K562 (cell line): ENCODE results near the gene VMP1. TPM values are rescaled to one million over a fixed set of nuclear protein-coding genes. Genes with fewer than 3 reads are reported as not detected.
"Not testable (repeated sequence)": the region's sequence is repeated elsewhere in the genome, so short reads cannot be mapped to it uniquely, and the experiment has no call there.

Source experiments
- ATAC-seq: fragments of 200-7000 bp; cut with Tn5 transposase; 3 replicates; pipeline ENCODE4 v1.9.1; 2020; ENCODE audit warnings: moderate library complexity
- BruUV-seq: library from RNA; stranded (reverse); fragments of 400-500 nt; replicated peaks from 2 replicates; lab custom pipeline; 2021; lab: Mats Ljungman, UMichigan
- CTCF ChIA-PET: fragments of 300-600 bp; formaldehyde crosslinking; extraction: SDS; loops from one replicate; lab custom pipeline; 2021; ENCODE audit warnings: low intra/inter-chr PET ratio; lab: Yijun Ruan, JAX
- POLR2A ChIA-PET: fragments of 300-600, 350-650 bp; sonication (Branson Sonifier 250); formaldehyde crosslinking; extraction: SDS; loops from one replicate; lab custom pipeline; 2021; ENCODE audit warnings: antibody characterized with exemption, inconsistent platforms; lab: Yijun Ruan, JAX
- DNase-seq, 4 experiments: peaks; one replicate each; pipeline versions ENCODE4 v3.0.0 to v3.0.0-alpha.2; 2011 to 2018; ENCODE audit warnings: low spot score in 3 of 4, mixed read lengths in 3 of 4; ENCODE audit errors: extremely low read depth in 1 of 4
- FAIRE-seq: peaks from 2 replicates; lab custom pipeline; 2011; peaks lifted over from hg19 to GRCh38; lab: Jason Lieb, UNC
- H2AFZ ChIP-seq: 2 replicates; pipeline ENCODE4 v1.6.0; 2011; ENCODE audit warnings: low read depth, low read length, control low read depth, inconsistent platforms
- H3K27ac ChIP-seq: fragments of 200-600 bp; 3 replicates; pipeline ENCODE4 v1.8.0; 2011; ENCODE audit warnings: low read depth, mild to moderate bottlenecking, control low read depth, inconsistent platforms, low read length, moderate library complexity, mixed read lengths; ENCODE audit errors: extremely low read depth
- H3K27me3 ChIP-seq, 2 experiments: fragments of 300-600 bp in 1 of 2; 2 replicates in 1 of 2; 3 replicates in 1 of 2; pipeline versions ENCODE4 v1.6.0 to v1.8.0; 2011; ENCODE audit warnings: inconsistent platforms in 2 of 2, low read length in 2 of 2, mild to moderate bottlenecking in 1 of 2, mixed read lengths in 1 of 2, moderate library complexity in 1 of 2; ENCODE audit not compliant: control insufficient read depth in 2 of 2, insufficient read depth in 2 of 2
- H3K36me3 ChIP-seq: fragments of 300-600 bp; 3 replicates; pipeline ENCODE4 v1.8.0; 2011; ENCODE audit warnings: mild to moderate bottlenecking, low read length, inconsistent platforms; ENCODE audit not compliant: control insufficient read depth, insufficient read depth
- H3K4me1 ChIP-seq, 2 experiments: fragments of 200-600 bp in 1 of 2; replicated peaks in 1 of 2; 2 replicates in 1 of 2; 3 replicates in 1 of 2; pipeline versions ENCODE4 v1.5.1 to v1.8.0; 2011; ENCODE audit warnings: inconsistent platforms in 2 of 2, low read length in 2 of 2, mild to moderate bottlenecking in 1 of 2, mixed read lengths in 1 of 2, moderate library complexity in 1 of 2; ENCODE audit not compliant: control insufficient read depth in 2 of 2, insufficient read depth in 2 of 2
- H3K4me2 ChIP-seq: 2 replicates; pipeline ENCODE4 v1.6.1; 2011; ENCODE audit warnings: low read length, control low read depth, inconsistent platforms, mixed read lengths; ENCODE audit not compliant: insufficient read depth
- H3K4me3 ChIP-seq: fragments of 200-600 bp; sonication (generic), shearing (Covaris generic); 2 replicates; pipeline ENCODE4 v1.5.1; 2016; ENCODE audit warnings: control low read depth, inconsistent platforms
- H3K79me2 ChIP-seq: fragments of 200-600 bp; 3 replicates; pipeline ENCODE4 v1.8.0; 2011; ENCODE audit warnings: low read length, inconsistent platforms; ENCODE audit not compliant: control insufficient read depth, insufficient read depth
- H3K9ac ChIP-seq, 2 experiments: 2 replicates each; pipeline versions ENCODE4 v1.6.0 to v1.6.1; 2011; ENCODE audit warnings: low read depth in 2 of 2, low read length in 2 of 2, control low read depth in 1 of 2, inconsistent platforms in 1 of 2, mild to moderate bottlenecking in 1 of 2, mixed read lengths in 1 of 2; ENCODE audit not compliant: insufficient read depth in 1 of 2
- H3K9me1 ChIP-seq: one replicate; pipeline ENCODE4 v1.6.0; 2011; ENCODE audit warnings: inconsistent platforms, mild to moderate bottlenecking, low read length, moderate library complexity; ENCODE audit not compliant: control insufficient read depth, insufficient read depth
- H3K9me3 ChIP-seq: replicated peaks from 2 replicates; pipeline ENCODE4 v1.5.1; 2011; ENCODE audit warnings: low read depth, low read length, inconsistent platforms; ENCODE audit not compliant: control insufficient read depth, insufficient read depth
- H4K20me1 ChIP-seq: replicated peaks from 2 replicates; pipeline ENCODE4 v1.6.1; 2011; ENCODE audit warnings: low read length, inconsistent platforms, mixed read lengths; ENCODE audit not compliant: control insufficient read depth, insufficient read depth
- CBX5 ChIP-seq: IDR thresholded peaks from 2 replicates; pipeline ENCODE4 v1.6.1; 2014; ENCODE audit warnings: low read depth, borderline replicate concordance
- CEBPB ChIP-seq: fragments of 450-650 bp; IDR thresholded peaks from 2 replicates; pipeline ENCODE4 v1.6.1; 2016; ENCODE audit warnings: missing genetic modification characterization, missing compliant biosample characterization
- CEBPG ChIP-seq, 3 experiments: fragments of 200-800 bp in 1 of 3; sonication (Bioruptor generic) in 1 of 3; sonication (generic) in 1 of 3; formaldehyde crosslinking in 1 of 3; IDR thresholded peaks in 2 of 3; conservative IDR thresholded peaks in 1 of 3; 2 replicates each; pipeline versions ENCODE4 v1.6.1 to v1.8.0; 2016 to 2022; ENCODE audit warnings: missing compliant biosample characterization in 2 of 3, missing genetic modification characterization in 2 of 3, mild to moderate bottlenecking in 1 of 3, missing genetic modification reagents in 1 of 3
- CHD4 ChIP-seq: fragments of 200-600 bp; sonication (generic); IDR thresholded peaks from 3 replicates; pipeline ENCODE4 v1.6.1; 2012; ENCODE audit warnings: low read depth, mild to moderate bottlenecking, mixed read lengths, low read length, inconsistent platforms; ENCODE audit not compliant: insufficient read depth, insufficient replicate concordance, poor library complexity, severe bottlenecking
- CXXC5 ChIP-seq: fragments of 250-450 bp; sonication (Bioruptor Pico); IDR thresholded peaks from 2 replicates; pipeline ENCODE4 v1.8.0; 2022; ENCODE audit warnings: inconsistent platforms, mild to moderate bottlenecking, moderate library complexity
- DNMT1 ChIP-seq: fragments of 450-650 bp; IDR thresholded peaks from 2 replicates; pipeline ENCODE4 v1.6.1; 2016; ENCODE audit warnings: antibody characterized with exemption, mild to moderate bottlenecking
- FOSL1 ChIP-seq: fragments of 200-800 bp; sonication (Bioruptor generic); conservative IDR thresholded peaks from 2 replicates; pipeline ENCODE4 v1.6.1; 2016; ENCODE audit warnings: missing genetic modification characterization, missing compliant biosample characterization
- GMEB1 ChIP-seq: fragments of 250-450 bp; sonication (Bioruptor Pico); IDR thresholded peaks from 2 replicates; pipeline ENCODE4 v1.4.0; 2020; ENCODE audit warnings: mild to moderate bottlenecking
- HIVEP1 ChIP-seq: fragments of 250-450 bp; sonication (Bioruptor Pico); IDR thresholded peaks from 2 replicates; pipeline ENCODE4 v1.4.0; 2020; ENCODE audit warnings: mild to moderate bottlenecking
- IFI16 ChIP-seq: fragments of 250-450 bp; sonication (Bioruptor Pico); IDR thresholded peaks from 2 replicates; pipeline ENCODE4 v2.1.2; 2022; ENCODE audit warnings: mild to moderate bottlenecking, inconsistent platforms
- KDM5B ChIP-seq: fragments of 200-600 bp; sonication (generic); IDR thresholded peaks from 2 replicates; pipeline ENCODE4 v1.6.1; 2012; ENCODE audit warnings: low read depth, mild to moderate bottlenecking, moderate library complexity, low read length, control low read depth, inconsistent platforms; ENCODE audit not compliant: insufficient replicate concordance
- RBM15 ChIP-seq: fragments of 200-400 bp; formaldehyde crosslinking; IDR thresholded peaks from 2 replicates; pipeline ENCODE4 v1.6.1; 2018; ENCODE audit warnings: mild to moderate bottlenecking, low read length, moderate library complexity; ENCODE audit not compliant: insufficient read depth
- RBM34 ChIP-seq: fragments of 200-400 bp; formaldehyde crosslinking; IDR thresholded peaks from 2 replicates; pipeline ENCODE4 v1.6.1; 2018; ENCODE audit warnings: low read length, borderline replicate concordance; ENCODE audit not compliant: insufficient read depth
- RNF2 ChIP-seq: sonication (generic); IDR thresholded peaks from 2 replicates; pipeline ENCODE4 v1.6.1; 2016
- TCF7L2 ChIP-seq: fragments of 150-350 bp; IDR thresholded peaks from 2 replicates; pipeline ENCODE4 v1.6.1; 2016; ENCODE audit warnings: low read depth, mild to moderate bottlenecking, low read length, moderate library complexity
- TRIM24 ChIP-seq, 2 experiments: fragments of 450-650 bp; IDR thresholded peaks; 2 replicates each; pipeline ENCODE4 v1.6.1; 2016
- U2AF1 ChIP-seq: fragments of 200-400 bp; formaldehyde crosslinking; optimal IDR thresholded peaks from 2 replicates; pipeline ENCODE3; 2017; ENCODE audit warnings: mild to moderate bottlenecking, low read depth, low read length, moderate library complexity
- ZBTB33 ChIP-seq: sonication (generic); formaldehyde crosslinking; IDR thresholded peaks from 2 replicates; pipeline ENCODE4 v1.8.1; 2023; ENCODE audit warnings: mild to moderate bottlenecking, missing genetic modification reagents
- ZNF175 ChIP-seq: fragments of 200-800 bp; sonication (Bioruptor generic); IDR thresholded peaks from 2 replicates; pipeline ENCODE4 v1.6.1; 2016; ENCODE audit warnings: low read depth, mild to moderate bottlenecking, missing genetic modification characterization, missing compliant biosample characterization
- ZNF274 ChIP-seq: IDR thresholded peaks from 2 replicates; pipeline ENCODE4 v1.6.1; 2011; ENCODE audit warnings: low read depth, mild to moderate bottlenecking, low read length, moderate library complexity, borderline replicate concordance
- ZNF316 ChIP-seq: fragments of 450-650 bp; IDR thresholded peaks from 2 replicates; pipeline ENCODE4 v1.6.1; 2016
- ZNF780A ChIP-seq: fragments of 250-450 bp; sonication (Bioruptor Pico); IDR thresholded peaks from 2 replicates; pipeline ENCODE4 v1.5.0; 2021; ENCODE audit warnings: mild to moderate bottlenecking
- WGBS: fragments of 100-300 bp; shearing (Covaris generic); methylation state at CpG from one replicate; pipeline ENCODE4 v1.1.6; 2016; ENCODE audit warnings: low coverage, mixed read lengths; ENCODE audit not compliant: insufficient coverage; ENCODE audit errors: missing lambda C conversion rate; 5-methylcytosine and 5-hydroxymethylcytosine counted together
- in situ Hi-C: fragments of 300-500 bp; cut with MboI; formaldehyde crosslinking; loops from 4 replicates; pipeline ENCODE4 v1.15.0; 2018; ENCODE audit warnings: inconsistent platforms, mixed read lengths
- intact Hi-C: fragments of 100-400 bp; cut with micrococcal nuclease; formaldehyde crosslinking; loops from 2 replicates; pipeline ENCODE4 v1.14.2; 2022
- polyA plus RNA-seq, 8 experiments: library from polyadenylated mRNA; depleted of rRNA in 4 of 8; stranded (reverse) in 5 of 8; unstranded in 3 of 8; fragments of >200 nt; fragmentation: Nextera tagmentation in 2 of 8; fragmentation: Illumina TruSeq in 1 of 8; extraction: Ambion mirVana in 2 of 8; extraction: Trizol in 1 of 8; gene quantifications; 2 replicates each; pipeline versions ENCODE4 v1.2.1 to v1.2.3, GENCODE V29; 2011 to 2014; ENCODE audit warnings: inconsistent platforms in 1 of 8, missing spikeins in 1 of 8
- total RNA-seq, 7 experiments: library from RNA; depleted of rRNA in 6 of 7; stranded (reverse); fragments of >200 nt in 6 of 7; fragmentation: Illumina TruSeq in 2 of 7; extraction: Trizol in 2 of 7; gene quantifications; 2 replicates each; pipeline versions ENCODE4 v1.2.1 to v1.2.3, GENCODE V29; 2011 to 2021; ENCODE audit warnings: low replicate concordance in 1 of 7

VMP1 gene
- total and polyA plus RNA-seq, 9 of the 15 experiments (the other 6 are each of a cell fraction or from before 2014, with no cell fraction given) = 123 to 304 (median 151) TPM

- TF ChIP-seq CXXC5 (no peak), ZNF780A (CRISPR knock-in tag) (no peak), ZNF274 (no peak), TCF7L2 (no peak), CEBPG (CRISPR knock-in tag; IDR thresholded peaks at IDR 0.05) (peak; percentile 72), CEBPG (tag; conservative IDR thresholded peaks at IDR 0.05 in 1 of 2, IDR thresholded peaks at IDR 0.05 in 1 of 2) (peak; percentile 74 to 84), TRIM24 (IDR thresholded peaks at IDR 0.05) (peak; percentile 26 to 47; a peak in 2 of 4 replicates), CEBPB (tag) (peak; percentile 93), ZBTB33 (CRISPR knock-in tag) (peak; percentile 96), RBM15 (no peak), RBM34 (no peak), RNF2 (no peak), HIVEP1 (no peak), CHD4 (no peak), DNMT1 (no peak), ZNF316 (no peak), U2AF1 (no peak), CBX5 (no peak), GMEB1 (no peak), KDM5B (no peak), ZNF175 (CRISPR knock-in tag) (no peak), IFI16 (CRISPR knock-in tag) (no peak), FOSL1 (no peak)
- TF ChIP-seq, all 486 proteins: peak for 6
Measured at GRCh38 chr17:59848778-59849177, 141.3 kb downstream of the VMP1 start (continued).

DNA sequence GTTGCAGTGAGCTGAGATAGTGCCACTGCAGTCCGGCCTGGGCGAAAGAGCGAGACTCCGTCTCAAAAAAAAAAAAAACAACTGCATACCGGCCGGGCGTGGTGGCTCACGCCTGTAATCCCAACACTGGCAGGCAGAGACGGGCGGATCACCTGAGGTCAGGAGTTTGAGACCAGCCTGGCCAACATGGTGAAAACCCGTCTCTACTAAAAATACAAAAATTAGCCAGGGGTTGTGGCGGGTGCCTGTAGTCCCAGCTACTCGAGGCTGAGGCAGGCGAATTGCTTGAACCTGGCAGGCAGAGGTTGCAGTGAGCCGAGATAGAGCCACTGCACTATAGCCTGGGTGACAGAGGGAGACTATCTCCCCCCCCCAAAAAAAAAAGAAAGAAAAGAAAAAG is 142.9 kb downstream of the VMP1 start:
- in situ Hi-C loops, CTCF ChIA-PET, H3K27ac ChIP-seq, FAIRE-seq, DNase-seq, H4K20me1 ChIP-seq, H3K9me3 ChIP-seq, H3K9ac ChIP-seq, H3K9me1 ChIP-seq, H3K4me3 ChIP-seq, H3K36me3 ChIP-seq, H3K4me2 ChIP-seq, BruUV-seq, intact Hi-C loops, H3K27me3 ChIP-seq, H3K79me2 ChIP-seq, ATAC-seq, H2AFZ ChIP-seq: not testable (repeated sequence)
- H3K4me1 ChIP-seq = peaks cover 12 to 27% of the 10 kb centered on the region in 2 experiments
- 87% methylated on average over 14 of the region's 15 CpGs for WGBS
- POLR2A ChIA-PET = interaction anchor here (0.6 to 3.1 kb wide), 3 partner anchors 12 to 1618 kb away, joined by 3 to 12 read pairs (median 4); no protein-coding TSS in a partner anchor
